ENCODE data around the gene SH2D7.

- TF ChIP-seq CTCF (IDR thresholded peaks at IDR 0.05) (no peak), ZFX (IDR thresholded peaks at IDR 0.05; ENCODE audit: borderline replicate concordance) (no peak)
These were observed 15.9 kb upstream of the SH2D7 start for GRCh38 chr15:78076231-78077052.
